Measurements from ENCODE around the gene TPTE.
"Not testable (repeated sequence)": the region's sequence is repeated elsewhere in the genome, so short reads cannot be mapped to it uniquely, and the experiment has no call there.

TPTE gene

DNA sequence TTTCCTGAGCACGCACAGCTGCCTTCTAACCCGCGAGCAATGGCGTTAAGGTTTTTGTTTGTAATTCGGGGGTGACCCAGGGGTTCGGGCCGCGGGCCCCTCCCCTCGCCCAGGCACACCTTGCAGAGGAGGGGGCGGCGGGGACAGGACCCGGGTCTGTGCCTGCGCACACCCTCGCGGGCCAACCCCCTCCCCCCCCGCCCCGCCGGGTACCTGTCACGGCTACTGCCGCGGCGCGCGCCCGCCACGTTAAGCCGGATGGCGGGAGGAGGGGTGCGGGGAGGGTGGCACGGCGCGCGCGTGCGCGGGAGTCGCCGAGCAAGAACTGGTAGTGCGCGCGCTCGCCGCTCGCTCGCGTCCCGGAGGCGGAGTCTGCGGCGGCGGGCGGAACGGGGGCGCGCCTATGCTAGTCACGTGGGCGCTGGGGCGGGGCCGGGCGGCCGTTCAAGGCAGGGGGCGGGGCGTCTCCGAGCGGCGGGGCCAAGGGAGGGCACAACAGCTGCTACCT lies at the start of gene TPTE:
TPTE (plus strand) TSS at position 493 of the 508 bp plus-strand sequence. CDS start 17,141 bp downstream, outside the sequence.
- no peak for ATAC-seq

DNA sequence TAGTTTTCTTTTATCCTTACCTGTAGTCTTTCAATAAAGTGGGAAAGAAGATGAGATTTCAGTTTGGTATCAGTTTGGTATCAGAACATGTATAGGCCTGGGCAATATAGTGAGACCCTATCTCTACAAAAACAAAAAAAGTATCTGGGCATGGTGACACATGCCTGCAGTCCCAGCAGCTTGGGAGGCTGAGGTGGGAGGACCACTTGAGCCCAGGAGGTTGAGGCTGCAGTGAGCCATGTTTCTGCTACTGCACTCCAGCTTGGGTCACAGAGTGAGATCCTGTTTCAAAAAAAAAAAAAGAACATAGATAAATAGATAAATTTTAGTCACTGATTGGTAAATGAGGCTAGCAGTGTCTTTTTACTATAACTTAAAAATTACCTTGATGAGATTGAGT lies 49.4 kb upstream of the TPTE start:
- not testable (repeated sequence) for ATAC-seq

DNA sequence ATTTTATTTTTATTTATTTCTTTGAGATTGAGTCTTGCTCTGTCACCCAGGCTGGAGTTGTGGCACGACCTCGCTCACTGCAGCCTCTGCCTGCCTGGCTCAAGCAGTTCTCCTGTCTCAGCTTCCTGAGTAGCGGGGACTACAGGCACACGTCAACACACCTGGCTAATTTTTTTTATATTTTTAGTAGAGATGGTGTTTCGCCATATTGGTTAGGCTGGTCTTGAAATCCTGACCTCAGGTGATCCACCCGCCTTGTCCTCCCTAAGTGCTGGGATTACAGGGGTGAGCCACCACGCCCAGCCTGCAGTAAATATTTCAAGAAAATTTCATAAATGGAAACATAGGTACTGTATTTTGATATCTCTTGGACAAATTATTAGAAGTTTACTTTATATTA lies 43.6 kb upstream of the TPTE start:
- not testable (repeated sequence) for ATAC-seq

DNA sequence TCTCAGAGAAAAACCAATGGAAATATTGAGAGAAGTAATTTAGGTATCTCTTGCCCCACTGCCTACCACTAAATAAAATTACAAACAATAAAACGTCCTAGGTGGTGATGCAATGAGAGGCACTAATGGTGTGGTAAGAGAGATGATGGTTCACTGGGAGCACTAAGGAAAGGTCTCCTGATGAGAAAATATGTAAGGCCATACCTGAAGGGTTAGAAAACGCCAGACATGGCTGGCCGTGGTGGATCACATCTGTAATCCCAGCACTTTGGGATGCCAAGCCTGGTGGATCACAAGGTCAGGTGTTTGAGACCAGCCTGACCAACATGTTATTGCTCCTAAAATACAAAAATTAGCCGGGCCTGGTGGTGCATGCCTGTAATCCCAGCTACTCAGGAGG lies 41.5 kb upstream of the TPTE start:
- ATAC-seq = not testable (repeated sequence)

DNA sequence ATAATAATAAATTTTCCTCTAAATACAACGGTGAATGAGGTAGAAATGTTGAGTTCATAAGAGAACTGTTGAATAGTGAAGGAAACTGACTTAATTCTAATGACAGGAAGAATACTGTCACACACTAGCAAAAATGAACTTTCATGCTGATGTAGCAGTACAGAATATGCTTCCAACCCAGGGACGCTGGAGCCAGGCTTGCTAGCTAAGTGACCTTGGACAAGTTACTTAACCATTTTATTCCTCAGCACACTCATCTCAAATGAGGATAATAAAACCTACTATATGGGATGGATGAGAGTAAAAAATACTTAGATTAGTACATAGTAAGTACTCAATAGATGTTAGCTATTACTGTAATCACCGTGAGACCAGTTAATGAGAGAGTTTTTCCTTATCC lies 36.5 kb upstream of the TPTE start:
- ATAC-seq = not testable (repeated sequence)

DNA sequence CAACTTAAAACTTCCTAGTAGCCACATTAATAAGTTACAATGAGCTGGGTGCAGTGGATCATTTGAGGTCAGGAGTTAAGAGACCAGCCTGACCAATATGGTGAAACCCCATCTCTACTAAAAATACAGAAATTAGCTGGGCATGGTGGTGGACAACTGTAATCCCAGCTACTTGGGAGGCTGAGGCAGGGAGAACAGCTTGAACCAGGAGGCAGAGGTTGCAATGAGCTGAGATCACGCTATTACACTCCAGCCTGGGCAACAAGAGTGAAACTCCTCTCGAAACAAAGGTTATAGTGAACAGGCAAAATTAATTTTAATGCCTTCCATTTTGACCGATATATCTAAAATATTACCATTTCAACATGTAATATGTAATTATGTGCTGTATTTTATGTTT lies 30.9 kb upstream of the TPTE start:
- ATAC-seq = not testable (repeated sequence)

DNA sequence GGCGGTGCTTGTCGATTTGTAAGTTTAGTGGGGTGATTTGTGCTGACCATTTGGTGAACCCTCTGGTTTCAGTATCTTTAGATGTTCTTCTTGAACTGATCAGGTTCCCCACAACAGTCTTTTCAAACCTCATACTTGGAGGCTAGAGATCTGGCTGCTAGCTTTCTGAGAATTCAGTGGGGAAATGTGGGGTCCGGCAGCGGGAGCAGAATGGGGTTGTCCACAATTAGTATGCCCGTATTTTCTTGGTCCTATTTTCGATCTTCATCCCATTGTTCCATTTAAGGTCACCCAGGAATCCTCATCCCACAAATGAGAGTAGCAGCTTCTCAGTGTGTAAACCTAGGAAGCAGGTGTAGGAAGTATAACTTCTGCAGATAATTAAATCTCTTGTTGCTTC lies 10.3 kb upstream of the TPTE start:
- ATAC-seq = no peak

DNA sequence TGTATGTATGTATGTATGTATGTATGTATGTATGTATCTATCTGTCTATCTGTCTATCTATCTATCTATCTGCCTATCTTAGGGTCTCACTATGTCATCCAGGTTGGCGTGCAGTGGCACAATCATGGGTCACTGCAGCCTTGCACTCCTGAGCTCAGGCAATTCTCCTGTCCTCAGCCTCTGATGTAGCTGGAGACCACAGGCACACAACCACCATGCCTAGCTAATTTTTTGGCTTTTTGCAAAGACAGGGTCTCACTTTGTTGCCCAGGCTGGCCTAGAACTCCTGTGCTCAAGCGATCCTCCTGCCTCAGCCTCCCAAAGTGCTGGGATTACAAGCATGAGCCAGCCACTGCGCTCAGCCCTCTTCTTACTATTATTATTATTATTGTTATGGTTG lies 4.5 kb upstream of the TPTE start:
- ATAC-seq = not testable (repeated sequence)

DNA sequence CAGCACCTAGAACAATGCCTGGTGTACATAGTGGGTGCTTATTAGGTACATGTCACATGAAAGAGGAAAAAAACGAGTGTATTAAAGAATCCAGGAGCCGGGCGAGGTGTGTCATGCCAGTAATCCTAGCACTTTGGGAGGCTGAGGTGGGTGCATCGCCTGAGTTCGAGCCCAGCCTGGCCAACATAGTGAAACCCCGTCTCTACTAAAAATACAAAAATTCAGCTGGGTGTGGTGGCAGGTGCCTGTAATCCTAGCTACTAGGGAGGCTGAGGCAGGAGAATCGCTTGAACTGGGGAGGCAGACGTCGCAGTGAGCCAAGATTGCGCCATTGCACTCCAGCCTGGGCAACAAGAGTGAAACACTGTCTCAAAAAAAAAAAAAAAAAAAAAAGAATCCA lies 3.5 kb upstream of the TPTE start:
- ATAC-seq = not testable (repeated sequence)

DNA sequence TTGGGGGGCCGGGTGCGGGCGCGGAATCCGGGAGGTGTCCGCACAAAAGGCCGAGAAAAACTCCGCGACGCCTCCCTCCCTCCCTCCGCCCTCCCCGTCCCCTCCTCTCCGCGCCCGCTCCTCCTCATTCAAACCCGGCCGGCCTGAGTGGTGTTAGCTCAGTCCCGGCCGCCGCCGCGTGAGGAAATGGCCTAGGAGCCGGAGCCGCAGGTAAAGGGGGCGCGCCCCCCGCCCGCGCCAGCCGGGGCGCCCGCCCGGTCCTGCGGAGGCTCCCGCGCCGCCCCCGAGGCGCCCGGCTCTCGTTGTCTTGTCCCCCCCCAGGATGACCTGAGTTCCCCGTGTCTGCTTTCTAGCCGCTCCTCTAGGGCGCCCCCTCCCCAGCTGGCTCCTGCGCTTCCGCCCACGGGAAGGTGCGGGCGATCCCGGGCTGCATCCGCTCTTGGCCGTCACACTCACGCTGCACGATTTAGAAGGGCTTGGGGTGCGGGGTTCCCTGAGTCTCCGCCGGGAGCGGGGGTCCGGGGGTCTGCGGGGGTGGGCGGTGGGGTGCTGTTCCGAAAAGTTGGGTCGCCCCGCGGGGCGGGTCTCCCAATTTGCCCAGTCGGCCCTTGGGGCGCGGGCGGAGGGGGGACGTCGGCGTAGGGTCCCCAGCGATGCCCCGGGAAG lies 585 bp downstream of the TPTE start:
- not testable (repeated sequence) for ATAC-seq

DNA sequence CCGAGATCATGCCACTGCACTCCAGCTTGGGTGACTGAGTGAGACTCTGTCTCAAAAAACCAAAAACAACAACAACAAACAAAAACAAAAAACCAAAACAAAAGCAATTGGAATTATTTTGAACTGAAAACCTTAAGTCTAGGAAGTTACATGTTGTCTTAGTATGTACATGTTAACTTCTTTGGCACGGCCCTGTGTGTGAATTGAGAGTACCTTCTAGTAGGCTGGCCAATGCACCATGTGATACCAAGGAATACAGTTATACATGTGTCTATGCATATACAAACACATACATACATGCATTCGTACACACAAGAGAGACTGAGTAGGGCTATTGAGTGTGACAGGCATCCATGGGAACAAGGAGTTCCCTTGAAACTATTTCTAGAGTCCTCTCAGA lies 18.6 kb downstream of the TPTE start:
- ATAC-seq = no peak

DNA sequence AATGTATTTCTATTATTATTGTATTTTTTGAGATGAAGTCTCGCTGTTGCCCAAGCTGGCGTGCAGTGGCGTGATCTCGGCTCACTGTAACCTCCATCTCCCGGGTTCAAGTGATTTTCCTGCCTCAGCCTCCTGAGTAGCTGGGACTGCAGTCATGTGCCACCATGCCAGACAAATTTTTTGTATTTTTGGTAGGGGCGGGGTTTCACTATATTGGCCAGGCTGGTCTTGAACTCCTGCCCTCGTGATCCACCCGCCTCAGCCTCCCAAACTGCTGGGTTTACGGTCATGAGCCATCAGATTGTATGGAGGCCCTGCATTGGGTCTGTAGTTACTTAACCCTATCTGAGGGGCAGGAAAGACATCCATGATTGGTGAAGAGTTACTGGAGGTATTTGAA lies 23.0 kb downstream of the TPTE start:
- ATAC-seq = not testable (repeated sequence)

DNA sequence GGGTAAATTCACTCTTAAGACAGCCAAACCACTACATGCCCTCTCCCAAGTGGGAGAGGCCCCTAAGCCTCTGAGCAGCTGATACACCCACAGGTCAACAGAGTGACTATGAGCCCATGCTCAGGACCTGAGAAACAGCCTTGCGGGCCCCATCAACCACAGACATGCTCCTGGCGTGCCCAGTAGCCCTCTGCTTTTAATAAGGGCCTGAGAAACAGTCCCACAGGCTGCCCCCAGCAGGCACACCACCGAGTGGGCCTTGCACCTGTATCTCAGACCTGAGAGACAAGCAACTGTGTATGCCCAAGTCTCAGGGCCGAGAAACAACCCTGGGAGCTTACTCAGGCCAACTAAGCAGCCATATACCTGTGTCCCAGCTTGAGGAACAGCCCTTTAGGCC lies 26.5 kb downstream of the TPTE start:
- ATAC-seq = not testable (repeated sequence)

DNA sequence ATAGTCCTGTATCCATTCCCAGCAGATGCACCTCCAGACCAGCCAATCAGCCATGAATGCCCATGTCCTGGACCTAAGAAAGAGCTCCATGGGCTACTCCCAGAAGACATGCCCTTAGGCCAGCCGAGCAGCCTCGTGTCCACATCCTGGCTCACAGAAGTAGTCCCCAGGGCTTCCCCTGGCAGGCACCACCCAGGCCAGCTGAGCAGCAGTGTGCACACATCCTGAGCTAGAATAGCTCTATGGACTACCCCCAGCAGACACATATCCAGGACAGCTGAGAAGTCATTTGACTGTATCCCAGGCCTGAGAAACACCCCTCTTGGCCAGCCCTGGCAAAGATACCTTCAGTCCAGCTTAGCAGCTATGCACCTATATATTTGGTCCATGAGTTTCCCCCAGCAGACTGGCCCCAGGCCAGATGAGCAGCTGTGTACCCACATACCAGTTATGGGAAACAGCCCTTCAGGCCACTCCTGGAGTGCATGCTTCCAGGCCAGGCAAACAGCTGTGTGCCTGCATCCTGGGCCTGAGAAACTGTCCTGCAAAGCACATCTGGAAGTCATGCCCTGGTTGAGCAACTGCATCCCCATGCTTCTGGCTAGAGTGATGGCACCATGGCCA lies 27.1 kb downstream of the TPTE start:
- not testable (repeated sequence) for ATAC-seq

DNA sequence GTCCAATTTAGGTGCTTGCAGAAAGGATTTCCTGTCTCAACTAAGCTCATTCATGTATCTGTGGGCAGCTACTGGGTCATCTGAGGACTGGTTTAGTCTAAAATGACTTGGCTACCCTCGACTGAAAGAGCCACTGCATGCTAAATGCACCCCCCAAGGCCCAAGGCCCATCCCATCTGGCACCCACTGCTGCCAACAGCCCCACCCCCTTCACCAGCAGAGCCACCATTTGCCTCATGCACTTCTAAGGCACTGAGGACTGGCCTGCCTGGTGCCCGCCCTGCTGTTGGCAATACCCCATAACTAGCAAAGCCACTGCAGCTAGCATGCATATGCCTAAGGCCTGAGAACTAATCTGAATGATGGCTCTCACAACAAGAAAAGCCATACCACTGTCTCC lies 49.4 kb downstream of the TPTE start:
- not testable (repeated sequence) for ATAC-seq

DNA sequence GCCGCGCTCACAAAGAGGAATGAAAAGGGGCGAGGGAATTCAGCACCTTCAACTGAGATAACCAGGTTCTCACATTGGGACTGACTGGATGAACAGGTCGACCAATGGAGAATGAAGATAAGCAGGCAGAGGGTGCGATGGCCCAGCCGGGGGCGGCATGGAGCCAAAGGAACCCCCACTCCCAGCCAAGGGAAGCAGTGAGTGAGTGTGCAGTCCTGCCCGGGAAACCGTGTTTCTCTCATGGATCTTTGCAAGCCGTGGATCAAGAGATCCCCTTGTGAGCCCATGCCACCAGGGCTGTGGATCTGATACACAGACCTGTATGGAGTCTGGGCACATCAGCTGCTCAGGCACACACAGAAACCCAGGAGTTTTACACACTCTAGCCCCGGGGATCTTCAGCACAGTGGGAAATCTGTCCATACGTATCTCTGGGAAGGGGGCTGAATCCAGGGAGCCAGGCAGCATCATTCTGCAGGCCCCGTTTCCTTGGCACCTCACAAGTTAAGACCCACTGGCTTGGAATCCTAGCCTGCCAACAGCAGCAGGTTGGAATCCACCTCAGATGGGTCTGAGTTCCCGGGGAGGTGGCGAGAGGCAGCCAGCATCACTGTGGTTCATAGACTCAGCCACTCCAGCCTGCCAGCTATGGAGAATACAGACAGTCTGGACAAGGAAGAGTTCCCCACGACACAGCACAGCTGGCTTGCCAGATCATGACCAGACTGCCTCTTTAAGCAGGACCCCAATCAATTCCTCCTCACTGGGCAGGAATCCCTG lies 53.3 kb downstream of the TPTE start:
- ATAC-seq = peak in 1 of 2 donors; percentile 28

DNA sequence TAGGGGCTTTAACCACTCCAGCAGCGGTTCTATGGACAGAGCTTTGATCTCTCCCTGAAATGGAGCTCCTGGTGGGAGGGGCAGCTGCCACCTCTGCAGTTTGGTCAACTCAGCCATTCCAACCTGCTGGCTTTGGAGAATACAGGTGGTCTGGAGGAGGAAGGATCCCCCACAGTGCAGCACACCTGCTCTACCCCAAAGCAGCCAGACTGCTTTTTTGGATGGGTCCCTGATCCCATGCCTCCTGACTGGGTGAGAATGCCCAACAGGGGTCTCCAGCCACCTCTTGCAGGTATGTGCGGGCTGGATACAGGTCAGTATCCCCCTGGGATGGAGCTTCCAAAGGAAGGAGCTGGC lies 53.9 kb downstream of the TPTE start:
- ATAC-seq = peak in 1 of 2 donors; percentile 13

DNA sequence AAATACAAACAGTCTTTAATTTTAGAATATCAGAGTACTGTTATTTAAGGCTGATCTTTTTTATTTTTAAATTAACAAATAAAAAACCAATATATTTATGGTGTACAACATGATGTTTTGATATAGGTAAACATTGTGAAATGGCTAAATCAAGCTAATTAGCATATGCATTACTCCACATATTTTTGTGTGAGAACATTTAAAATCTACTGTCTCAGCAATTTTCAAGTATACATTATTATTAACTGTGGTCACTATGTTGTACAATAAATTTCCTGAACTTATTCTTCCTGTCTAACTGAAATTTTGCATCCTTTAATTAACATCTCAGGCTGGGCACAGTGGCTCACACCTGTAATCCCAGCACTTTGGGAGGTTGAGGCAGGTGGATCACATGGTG lies 57.5 kb downstream of the TPTE start:
- not testable (repeated sequence) for ATAC-seq

DNA sequence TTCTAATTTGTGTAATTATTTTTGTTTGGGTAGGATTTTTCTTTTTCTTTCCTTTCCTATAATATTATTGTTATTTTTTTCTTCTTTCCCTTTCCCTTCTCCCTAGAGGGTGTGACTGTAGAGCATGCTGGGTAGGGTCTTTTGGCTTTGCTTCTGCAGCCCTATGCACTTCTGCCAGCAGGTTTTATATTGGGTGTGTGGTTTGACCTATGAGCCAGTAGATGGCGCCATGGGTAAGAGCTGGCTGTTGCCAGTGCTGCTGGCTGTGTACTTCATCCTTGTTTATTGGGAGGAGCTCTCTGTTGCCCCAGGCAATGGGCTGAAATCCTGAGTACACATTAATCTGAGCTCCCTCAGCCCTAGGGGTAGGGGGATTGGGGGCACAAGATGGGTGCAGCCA lies 67.7 kb downstream of the TPTE start:
- ATAC-seq = not testable (repeated sequence)

DNA sequence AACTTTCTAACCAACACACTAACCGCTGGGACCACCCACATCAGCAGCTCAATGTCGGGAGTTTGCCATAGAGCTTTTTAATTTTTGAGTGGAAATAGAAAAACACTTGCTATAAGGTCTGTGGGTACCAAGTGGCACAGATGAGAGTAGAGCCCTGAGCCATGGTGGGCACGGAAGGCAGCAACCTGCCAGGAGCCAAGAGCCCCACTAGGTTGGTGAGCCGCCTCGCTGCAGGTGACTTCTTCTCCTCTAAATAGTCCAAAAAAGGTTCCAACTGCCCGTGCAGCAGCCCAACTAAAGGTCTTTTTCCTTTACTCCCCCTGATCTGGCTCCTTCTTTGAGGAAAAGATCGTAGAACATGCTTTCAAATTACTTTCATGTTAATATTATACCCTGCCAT lies 85.7 kb downstream of the TPTE start:
- not testable (repeated sequence) for ATAC-seq

DNA sequence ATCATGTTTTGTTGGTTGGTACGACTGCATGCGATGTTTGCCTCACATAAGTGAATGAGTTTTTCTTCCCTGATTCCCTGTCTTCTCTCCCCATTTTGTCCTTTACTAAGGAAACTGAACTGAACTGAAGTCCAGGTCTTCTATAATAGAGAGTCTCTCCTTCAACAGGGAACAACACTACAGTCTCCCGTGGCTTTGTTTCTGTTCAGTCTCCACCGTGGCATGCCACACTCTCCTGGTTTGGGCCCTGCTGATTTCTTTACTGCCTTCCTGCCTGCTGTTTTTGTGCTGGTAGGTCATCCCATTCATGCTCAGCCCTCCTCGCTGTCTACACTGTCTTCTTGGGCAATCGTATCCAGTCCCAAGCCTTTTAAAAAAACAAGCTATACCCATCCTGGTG lies 92.9 kb downstream of the TPTE start:
- not testable (repeated sequence) for ATAC-seq

DNA sequence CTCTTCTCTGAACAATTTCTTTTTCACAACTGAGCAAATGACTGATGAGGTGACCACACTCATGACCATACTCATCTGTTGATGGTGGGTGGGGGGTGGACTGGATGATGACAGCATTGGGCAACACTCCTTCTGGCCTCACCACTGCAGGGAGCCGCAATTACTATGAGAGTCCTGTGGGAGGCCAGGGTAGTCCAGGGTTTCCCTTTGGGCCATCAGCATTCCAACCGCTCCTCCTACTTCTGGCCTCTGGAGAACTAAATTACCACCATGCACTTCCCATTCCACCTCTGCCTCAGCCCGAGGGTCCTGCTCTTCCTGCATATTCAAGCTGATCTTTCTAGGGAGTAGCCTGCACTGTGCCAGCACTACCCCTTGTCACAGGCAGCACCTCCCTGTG lies 94.7 kb downstream of the TPTE start:
- not testable (repeated sequence) for ATAC-seq

DNA sequence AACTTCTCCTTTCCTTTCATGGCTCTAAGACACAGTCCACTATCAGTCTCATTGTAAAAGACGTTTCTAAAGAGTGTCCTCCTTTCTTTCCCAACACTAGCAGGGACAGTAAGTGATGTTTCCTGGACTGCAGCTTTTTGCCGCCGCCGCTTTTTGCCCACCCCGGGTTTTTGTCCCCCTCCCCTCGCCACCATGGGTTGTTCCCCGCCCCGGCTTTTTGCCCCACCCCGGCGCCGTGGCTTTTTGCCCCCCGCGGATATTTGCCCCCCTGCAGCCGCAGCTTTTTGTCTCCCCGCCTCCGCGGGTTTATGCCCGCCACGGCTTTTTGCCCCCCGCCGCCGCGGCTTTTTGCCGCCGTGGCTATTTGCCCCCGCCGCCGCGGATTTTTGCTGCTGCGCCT lies 95.2 kb downstream of the TPTE start:
- ATAC-seq = no peak
